ENCODE measurements around the gene RBM47. TPM values are rescaled to one million over a fixed set of nuclear protein-coding genes. Genes with fewer than 3 reads are reported as not detected.
A peak's percentile ranks its signal among the peaks of the same experiment; 100 is the strongest.

The RBM47 gene
- total RNA-seq, 2 experiments from 2014 or later: 0.60 to 0.66 TPM

DNA sequence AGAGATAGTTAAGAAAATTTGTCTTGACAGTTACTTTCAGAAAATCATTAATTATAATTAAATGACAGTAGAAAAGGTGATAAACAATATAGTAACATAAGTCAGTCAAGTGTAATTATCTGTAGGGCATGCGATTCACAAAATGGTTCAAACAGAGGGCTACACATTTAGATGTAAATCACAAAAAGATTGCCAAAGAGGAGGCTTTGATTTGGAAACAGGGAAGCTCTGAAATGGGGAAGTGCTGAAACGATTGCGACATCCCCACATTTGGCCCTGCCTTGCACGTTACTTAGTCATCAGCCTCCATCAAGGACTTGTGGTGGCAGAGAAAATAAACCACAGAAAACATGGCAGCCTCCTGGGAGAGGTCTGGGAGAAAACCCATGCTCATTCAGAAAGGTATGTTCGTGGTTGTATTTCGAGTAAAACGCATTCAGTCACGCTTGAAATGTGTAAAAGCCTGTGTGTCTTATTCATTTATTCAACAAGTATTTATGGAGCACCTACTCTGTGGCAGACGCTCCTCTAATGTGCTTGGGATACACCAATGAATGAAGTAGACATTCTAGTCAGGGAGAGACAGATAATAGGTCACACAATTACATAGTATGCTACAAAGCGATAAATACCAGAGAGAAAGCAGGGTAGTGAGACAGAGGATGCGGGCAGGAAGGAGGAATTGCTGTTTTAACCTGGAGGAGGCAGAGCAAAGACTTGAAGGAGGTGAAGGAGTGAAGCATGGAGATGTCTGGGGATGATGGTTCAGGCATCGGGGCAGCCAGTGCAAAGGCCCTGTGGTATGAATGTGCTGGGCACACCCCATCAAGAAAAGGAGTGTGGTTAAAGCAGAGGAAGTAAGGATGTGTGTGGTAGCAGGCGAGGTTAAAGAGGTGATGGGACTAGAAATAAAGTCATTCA is 7.8 kb downstream of the RBM47 start:
- Mint-ChIP-seq H3K27ac (no peak overlapping the region), H3K4me3 (no peak overlapping the region), H3K27me3 (ENCODE audit: low read depth) (peaks cover 14% of the 10 kb centered on the region), H3K4me1 (ENCODE audit: low read depth) (peaks cover 39% of the 10 kb centered on the region), H3K36me3 (ENCODE audit: low read depth) (peaks cover 3% of the 10 kb centered on the region), H3K9me3 (ENCODE audit: insufficient read depth) (no peaks in the 10 kb centered on the region)
- ATAC-seq (peak; percentile 33), DNase-seq (peak; percentile 45)
- ChIA-PET CTCF (no interaction called here), POLR2A (no interaction called here)

DNA sequence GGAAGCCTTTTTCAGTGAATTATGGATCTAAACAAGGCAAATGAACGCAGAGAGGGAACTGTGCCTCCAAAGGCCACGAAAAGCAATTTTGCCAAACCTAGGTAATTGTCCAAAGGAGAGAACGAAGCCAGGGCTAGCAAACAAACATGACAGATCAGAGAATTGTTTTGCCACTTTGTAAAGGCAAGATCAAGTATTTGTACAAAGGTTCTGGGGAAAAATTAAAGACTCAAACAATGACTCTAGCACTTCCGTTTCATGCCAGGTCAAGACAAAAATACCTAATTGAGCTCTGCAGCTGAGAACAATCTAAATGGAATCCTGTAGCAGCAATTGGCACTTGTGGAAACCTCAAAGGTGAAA is 8.5 kb downstream of the RBM47 start:
- ChIA-PET POLR2A (no interaction called here), CTCF (no interaction called here)
- Mint-ChIP-seq H3K4me1 (ENCODE audit: low read depth) (peaks cover 33% of the 10 kb centered on the region), H3K36me3 (ENCODE audit: low read depth) (peaks cover 3% of the 10 kb centered on the region), H3K4me3 (no peak overlapping the region), H3K9me3 (ENCODE audit: insufficient read depth) (no peaks in the 10 kb centered on the region), H3K27ac (no peak overlapping the region), H3K27me3 (ENCODE audit: low read depth) (peaks cover 10% of the 10 kb centered on the region)
- ATAC-seq (no peak), DNase-seq (no peak)

DNA sequence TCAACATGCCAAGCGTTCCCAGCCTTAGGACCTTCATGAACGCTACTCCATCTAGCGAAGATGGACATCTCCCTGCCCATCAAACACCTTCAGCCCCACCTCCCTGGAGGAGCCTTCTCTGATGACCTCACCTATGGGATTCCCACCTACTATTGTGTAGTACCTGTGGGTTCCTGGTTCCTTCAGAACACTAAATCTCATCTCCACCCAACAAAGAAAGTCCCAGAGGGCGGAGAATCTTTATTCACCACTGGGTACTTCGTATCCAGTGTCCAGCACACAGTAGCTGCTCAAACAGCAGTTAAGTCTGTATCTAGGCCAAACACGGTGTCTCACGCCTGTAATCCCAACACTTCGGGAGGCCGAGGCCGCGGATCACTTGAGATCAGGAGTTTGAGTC is 10.1 kb downstream of the RBM47 start:
- peaks cover 31% of the 10 kb centered on the region for H3K4me1 Mint-ChIP-seq (ENCODE audit: low read depth)
- no peak overlapping the region for H3K27ac Mint-ChIP-seq
- no peak for DNase-seq
- H3K9me3 Mint-ChIP-seq (ENCODE audit: insufficient read depth): no peaks in the 10 kb centered on the region
- peaks cover 8% of the 10 kb centered on the region for H3K27me3 Mint-ChIP-seq (ENCODE audit: low read depth)
- ATAC-seq: no peak
- no peak overlapping the region for H3K4me3 Mint-ChIP-seq
- H3K36me3 Mint-ChIP-seq (ENCODE audit: low read depth): peaks cover 3% of the 10 kb centered on the region
- ChIA-PET POLR2A (no interaction called here), CTCF (no interaction called here)

DNA sequence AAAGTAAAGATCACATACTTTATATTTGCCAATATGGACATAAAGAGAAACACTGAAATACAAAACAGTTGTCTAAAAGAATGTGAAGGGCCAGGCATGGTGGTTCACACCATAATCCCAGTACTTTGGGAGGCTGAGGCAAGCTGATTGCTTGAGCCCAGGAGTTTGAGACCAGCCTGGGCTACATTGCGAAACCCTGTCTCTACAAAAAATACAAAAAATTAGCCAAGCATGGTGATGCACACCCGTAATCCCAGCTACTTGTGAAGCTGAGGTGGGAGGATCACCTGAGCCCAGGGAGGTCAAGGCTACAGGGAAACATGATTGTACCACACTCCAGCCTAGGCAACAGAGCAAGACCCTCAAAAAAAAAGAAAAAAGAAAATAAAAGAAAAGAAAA is 11.8 kb downstream of the RBM47 start:
- Mint-ChIP-seq H3K27ac (no peak overlapping the region), H3K36me3 (ENCODE audit: low read depth) (peaks cover 6% of the 10 kb centered on the region), H3K9me3 (ENCODE audit: insufficient read depth) (no peaks in the 10 kb centered on the region), H3K4me3 (no peak overlapping the region), H3K27me3 (ENCODE audit: low read depth) (peaks cover 5% of the 10 kb centered on the region), H3K4me1 (ENCODE audit: low read depth) (peaks cover 36% of the 10 kb centered on the region)
- CTCF ChIA-PET: no interaction called here
- DNase-seq: no peak
- POLR2A ChIA-PET: no interaction called here
- ATAC-seq: no peak

DNA sequence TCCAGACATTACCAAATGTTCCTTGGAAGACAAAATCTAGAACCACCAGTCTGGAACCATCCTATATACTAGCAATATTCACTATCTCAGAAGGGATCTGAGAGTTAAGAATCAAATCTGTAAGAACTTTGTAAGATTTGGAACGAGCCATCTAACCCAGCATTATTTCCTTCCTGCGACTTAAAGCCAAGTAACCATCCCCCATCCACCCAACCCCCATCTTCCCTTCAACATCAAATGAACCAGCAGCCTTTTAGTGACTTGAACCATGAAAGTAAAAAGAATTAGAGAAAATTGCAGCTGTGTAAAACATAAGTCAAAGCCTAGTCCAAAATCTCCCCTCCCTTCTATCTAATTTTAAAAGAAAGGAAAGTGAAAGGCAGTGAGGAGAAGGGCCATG is 15.6 kb downstream of the RBM47 start:
- no peaks in the 10 kb centered on the region for H3K9me3 Mint-ChIP-seq (ENCODE audit: insufficient read depth)
- H3K36me3 Mint-ChIP-seq (ENCODE audit: low read depth): peaks cover 3% of the 10 kb centered on the region
- no peak overlapping the region for H3K4me3 Mint-ChIP-seq
- peaks cover 18% of the 10 kb centered on the region for H3K4me1 Mint-ChIP-seq (ENCODE audit: low read depth)
- DNase-seq: no peak
- ATAC-seq: no peak
- H3K27ac Mint-ChIP-seq: peak overlapping the region; percentile 44
- CTCF ChIA-PET: no interaction called here
- POLR2A ChIA-PET: no interaction called here
- H3K27me3 Mint-ChIP-seq (ENCODE audit: low read depth): peaks cover 5% of the 10 kb centered on the region

DNA sequence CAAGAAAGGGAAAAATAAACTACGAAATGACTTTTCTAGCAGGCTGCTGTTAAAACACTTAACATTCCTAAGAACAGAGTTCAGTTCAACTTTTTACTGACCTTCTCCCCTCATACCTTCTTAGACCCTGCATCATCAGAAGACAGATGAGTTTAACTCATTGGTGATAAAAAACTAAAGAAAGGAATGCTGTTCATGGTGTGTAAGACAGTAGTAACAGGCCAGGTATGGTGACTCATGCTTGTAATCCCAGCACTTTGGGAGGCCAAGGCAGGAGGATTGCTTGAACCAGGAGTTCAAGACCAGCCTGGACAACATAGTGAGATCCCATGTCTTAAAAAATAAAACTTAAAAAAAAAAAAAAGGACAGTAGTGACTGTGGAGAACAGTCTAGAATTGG is 16.2 kb downstream of the RBM47 start:
- no peak overlapping the region for H3K4me3 Mint-ChIP-seq
- H3K36me3 Mint-ChIP-seq (ENCODE audit: low read depth): peaks cover 3% of the 10 kb centered on the region
- POLR2A ChIA-PET: no interaction called here
- peak overlapping the region; percentile 25 for H3K27ac Mint-ChIP-seq
- no peak for ATAC-seq
- H3K4me1 Mint-ChIP-seq (ENCODE audit: low read depth): peaks cover 18% of the 10 kb centered on the region
- H3K9me3 Mint-ChIP-seq (ENCODE audit: insufficient read depth): no peaks in the 10 kb centered on the region
- peaks cover 3% of the 10 kb centered on the region for H3K27me3 Mint-ChIP-seq (ENCODE audit: low read depth)
- no peak for DNase-seq
- CTCF ChIA-PET: no interaction called here

DNA sequence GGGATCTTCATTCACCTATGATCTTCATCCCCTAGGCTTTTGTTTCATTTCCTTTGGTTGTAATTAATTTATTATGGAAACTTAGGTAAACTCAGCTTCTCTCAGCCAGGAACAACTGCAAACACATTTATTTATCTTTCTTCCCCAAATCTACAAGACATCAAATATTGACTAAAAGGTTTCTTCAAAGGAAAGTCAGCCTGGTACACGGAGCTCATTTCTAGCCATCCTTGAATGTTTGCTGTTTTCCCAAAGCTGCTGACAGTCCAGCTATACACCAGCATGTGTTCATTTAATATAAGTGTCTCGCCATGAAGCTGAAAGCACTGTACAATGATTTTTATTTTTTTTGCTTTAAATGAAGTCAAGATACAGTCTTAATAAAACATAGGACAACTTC is 16.8 kb downstream of the RBM47 start:
- CTCF ChIA-PET: no interaction called here
- no peak overlapping the region for H3K4me3 Mint-ChIP-seq

DNA sequence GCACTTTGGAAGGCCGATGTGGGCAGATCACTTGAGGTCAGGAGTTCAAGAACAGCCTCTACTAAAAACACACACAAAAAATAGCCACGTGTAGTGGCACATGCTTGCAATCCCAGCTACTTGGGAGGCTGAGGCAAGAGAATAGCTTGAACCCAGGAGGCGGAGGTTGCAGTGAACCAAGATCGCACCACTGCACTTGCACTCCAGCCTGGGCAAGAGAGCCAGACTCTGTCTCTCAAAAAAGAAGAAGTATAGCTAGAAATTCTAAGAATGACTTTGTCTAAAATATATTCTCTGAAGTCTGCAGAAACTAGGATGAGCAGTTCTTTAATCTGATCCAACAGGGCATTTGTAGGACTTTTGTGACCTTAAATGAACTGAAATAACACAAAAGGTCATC is 17.4 kb downstream of the RBM47 start:
- H3K27me3 Mint-ChIP-seq (ENCODE audit: low read depth): peaks cover 3% of the 10 kb centered on the region
- DNase-seq (no peak), ATAC-seq (no peak)
- H3K4me3 Mint-ChIP-seq: no peak overlapping the region
- peaks cover 18% of the 10 kb centered on the region for H3K4me1 Mint-ChIP-seq (ENCODE audit: low read depth)
- peaks cover 3% of the 10 kb centered on the region for H3K36me3 Mint-ChIP-seq (ENCODE audit: low read depth)
- no peaks in the 10 kb centered on the region for H3K9me3 Mint-ChIP-seq (ENCODE audit: insufficient read depth)
- POLR2A ChIA-PET: no interaction called here
- CTCF ChIA-PET: interaction anchor here (1.0 kb wide), 1 partner anchor 14 kb away, joined by 3 read pairs; no protein-coding TSS in a partner anchor
- no peak overlapping the region for H3K27ac Mint-ChIP-seq

More for the DNA sequence above, 16.8 kb downstream of the RBM47 start:
- Mint-ChIP-seq H3K27ac (no peak overlapping the region), H3K36me3 (ENCODE audit: low read depth) (peaks cover 3% of the 10 kb centered on the region), H3K27me3 (ENCODE audit: low read depth) (peaks cover 3% of the 10 kb centered on the region), H3K4me1 (ENCODE audit: low read depth) (peaks cover 18% of the 10 kb centered on the region), H3K9me3 (ENCODE audit: insufficient read depth) (no peaks in the 10 kb centered on the region)
- POLR2A ChIA-PET: no interaction called here
- no peak for DNase-seq
- no peak for ATAC-seq

DNA sequence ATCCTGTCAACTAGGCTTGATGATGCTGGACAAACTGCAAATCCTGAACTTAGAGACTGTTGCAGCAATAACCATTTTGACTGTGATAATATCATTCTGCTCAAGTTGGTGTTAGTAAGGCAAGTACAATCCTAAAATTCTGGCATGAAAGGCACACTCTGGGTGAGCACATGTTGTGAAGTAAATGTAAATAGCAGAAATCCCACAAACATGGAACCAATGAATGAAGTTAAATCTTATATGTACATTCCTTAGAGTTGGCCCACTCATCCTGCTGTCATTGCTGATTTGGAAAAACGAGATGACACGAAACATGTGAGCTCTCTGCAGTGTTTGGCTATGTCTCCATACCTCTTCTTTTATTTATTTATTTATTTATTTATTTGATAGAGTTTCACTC is 21.0 kb downstream of the RBM47 start:
- Mint-ChIP-seq H3K4me3 (no peak overlapping the region), H3K27me3 (ENCODE audit: low read depth) (peaks cover 5% of the 10 kb centered on the region), H3K27ac (no peak overlapping the region), H3K36me3 (ENCODE audit: low read depth) (peaks cover 3% of the 10 kb centered on the region), H3K9me3 (ENCODE audit: insufficient read depth) (no peaks in the 10 kb centered on the region), H3K4me1 (ENCODE audit: low read depth) (peaks cover 6% of the 10 kb centered on the region)
- CTCF ChIA-PET: no interaction called here
- POLR2A ChIA-PET: no interaction called here
- no peak for DNase-seq
- ATAC-seq: no peak

DNA sequence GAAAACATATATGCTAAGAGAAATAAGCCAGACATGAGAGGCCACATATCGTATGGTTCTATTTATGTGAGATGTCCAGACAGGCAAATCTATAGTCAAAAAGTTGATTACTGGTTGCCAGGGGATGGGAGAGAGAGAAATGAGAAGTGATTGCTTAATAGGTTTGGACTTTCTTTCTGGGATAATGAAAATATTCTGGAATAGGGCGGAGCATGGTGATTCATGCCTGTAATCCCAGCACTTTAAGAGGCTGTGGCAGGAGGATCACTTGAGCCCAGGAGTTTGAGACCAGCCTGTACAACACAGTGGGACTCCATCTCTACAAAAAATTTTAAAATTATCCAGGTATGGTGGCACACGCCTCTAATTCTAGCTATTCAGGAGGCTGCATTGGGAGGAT is 22.4 kb downstream of the RBM47 start:
- peaks cover 5% of the 10 kb centered on the region for H3K27me3 Mint-ChIP-seq (ENCODE audit: low read depth)
- no peak for DNase-seq
- H3K4me3 Mint-ChIP-seq: no peak overlapping the region
- no peaks in the 10 kb centered on the region for H3K36me3 Mint-ChIP-seq (ENCODE audit: low read depth)
- POLR2A ChIA-PET: no interaction called here
- H3K9me3 Mint-ChIP-seq (ENCODE audit: insufficient read depth): no peaks in the 10 kb centered on the region
- H3K27ac Mint-ChIP-seq: no peak overlapping the region
- ATAC-seq: no peak
- CTCF ChIA-PET: no interaction called here
- H3K4me1 Mint-ChIP-seq (ENCODE audit: low read depth): no peaks in the 10 kb centered on the region

DNA sequence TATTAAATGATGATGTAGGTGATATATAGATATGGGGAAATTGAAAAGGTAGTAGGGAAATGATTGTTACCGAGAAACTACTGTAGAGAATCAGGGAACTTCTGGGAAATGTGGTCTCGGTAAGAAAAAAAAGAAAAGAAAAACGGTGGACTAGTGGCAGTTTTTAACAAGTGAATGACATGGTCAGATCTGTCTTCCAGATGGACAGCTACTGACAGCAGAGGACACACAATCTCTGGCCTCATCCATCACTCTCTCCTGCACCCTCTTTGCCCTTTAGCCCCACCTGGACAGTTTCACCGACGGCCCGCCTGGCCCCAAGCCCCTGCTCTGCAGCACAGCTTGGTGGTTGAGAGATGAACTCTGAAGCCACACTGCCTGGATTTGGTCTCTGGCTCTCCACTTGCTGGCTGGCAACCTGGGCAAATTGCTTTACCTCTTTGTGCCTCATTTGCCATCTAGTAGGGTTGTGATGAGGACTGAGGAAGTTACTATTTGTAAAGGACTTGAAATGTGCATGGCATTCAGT is 23.4 kb downstream of the RBM47 start:
- ATAC-seq (no peak), DNase-seq (no peak)
- POLR2A ChIA-PET: no interaction called here
- H3K4me3 Mint-ChIP-seq: no peak overlapping the region
- CTCF ChIA-PET: no interaction called here
- peaks cover 2% of the 10 kb centered on the region for H3K27me3 Mint-ChIP-seq (ENCODE audit: low read depth)
- H3K9me3 Mint-ChIP-seq (ENCODE audit: insufficient read depth): no peaks in the 10 kb centered on the region
- H3K27ac Mint-ChIP-seq: no peak overlapping the region
- no peaks in the 10 kb centered on the region for H3K36me3 Mint-ChIP-seq (ENCODE audit: low read depth)
- peaks cover 3% of the 10 kb centered on the region for H3K4me1 Mint-ChIP-seq (ENCODE audit: low read depth)

DNA sequence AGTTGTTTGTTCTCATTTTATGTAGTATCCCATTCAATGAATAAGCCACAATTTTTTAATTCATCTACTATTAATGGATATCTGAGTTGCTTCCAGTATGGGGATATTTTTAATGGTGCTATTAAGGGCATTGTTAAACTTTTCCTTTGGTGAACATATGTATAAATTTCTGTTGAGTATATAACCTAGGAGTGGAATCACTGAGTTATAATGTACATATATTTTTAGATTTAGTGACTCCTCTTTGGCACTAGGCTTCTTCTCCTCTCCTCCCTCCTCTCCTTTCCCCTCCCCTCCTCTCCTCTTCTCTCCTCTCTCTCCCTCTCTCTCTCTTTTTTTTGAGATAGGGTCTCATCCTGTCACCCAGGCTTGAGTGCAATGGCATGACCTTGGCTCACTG is 26.4 kb downstream of the RBM47 start:
- DNase-seq (no peak), ATAC-seq (no peak)
- ChIA-PET CTCF (no interaction called here), POLR2A (no interaction called here)
- H3K27me3 Mint-ChIP-seq (ENCODE audit: low read depth): peaks cover 2% of the 10 kb centered on the region
- peaks cover 5% of the 10 kb centered on the region for H3K9me3 Mint-ChIP-seq (ENCODE audit: insufficient read depth)
- H3K4me1 Mint-ChIP-seq (ENCODE audit: low read depth): peaks cover 3% of the 10 kb centered on the region
- no peak overlapping the region for H3K4me3 Mint-ChIP-seq
- H3K27ac Mint-ChIP-seq: no peak overlapping the region
- no peaks in the 10 kb centered on the region for H3K36me3 Mint-ChIP-seq (ENCODE audit: low read depth)

DNA sequence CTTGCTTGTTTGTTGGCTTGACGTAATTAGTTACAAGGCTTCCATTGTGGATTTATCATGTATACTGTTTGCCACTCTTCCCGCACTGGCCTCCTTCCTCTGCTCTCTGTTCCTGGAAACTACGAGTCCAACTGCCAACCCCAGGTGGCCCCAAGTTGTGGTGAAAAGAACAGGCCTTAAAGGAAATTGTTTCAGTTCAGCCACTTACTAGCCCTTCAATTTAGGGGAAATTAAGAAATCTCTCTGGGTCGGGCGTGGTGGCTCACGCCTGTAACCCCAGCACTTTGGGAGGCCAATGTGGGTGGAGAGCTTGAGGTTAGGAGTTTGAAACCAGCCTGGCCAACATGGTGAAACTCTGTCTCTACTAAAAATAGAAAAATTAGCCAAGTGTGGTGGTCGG is 28.0 kb downstream of the RBM47 start:
- CTCF ChIA-PET: interaction anchor here (0.7 kb wide), 1 partner anchor 240 kb away, joined by 3 read pairs; no protein-coding TSS in a partner anchor
- ATAC-seq (no peak), DNase-seq (no peak)
- Mint-ChIP-seq H3K4me1 (ENCODE audit: low read depth) (peaks cover 3% of the 10 kb centered on the region), H3K4me3 (no peak overlapping the region), H3K27me3 (ENCODE audit: low read depth) (peaks cover under 1% of the 10 kb centered on the region), H3K27ac (no peak overlapping the region), H3K9me3 (ENCODE audit: insufficient read depth) (peaks cover 5% of the 10 kb centered on the region), H3K36me3 (ENCODE audit: low read depth) (no peaks in the 10 kb centered on the region)
- POLR2A ChIA-PET: no interaction called here

All from activated CD8-positive, alpha-beta T cell treated with anti-CD3 and anti-CD28 coated beads, Interleukin-2, amount 10 ng/mL, durations not matched to agents 7 days and 5 days (primary cell).